NCI-H748 treated with DMSO at 0.1 percent for 48 hours (cell line): Measurements from ENCODE around the gene IL17RB.

Experiments used
- DNase-seq: peaks from one replicate; lab custom pipeline; 2025; lab: John Stamatoyannopoulos, UW

The IL17RB gene

GRCh38 chr3:53812434-53812833 lies 33.9 kb upstream of the IL17RB start:
- no peak for DNase-seq

- DNase-seq = no peak
Measured at GRCh38 chr3:53813229-53813628, 33.1 kb upstream of the IL17RB start.

GRCh38 chr3:53813876-53814275 lies 32.5 kb upstream of the IL17RB start:
- DNase-seq = no peak

- no peak for DNase-seq
Measured at GRCh38 chr3:53815067-53815466, 31.3 kb upstream of the IL17RB start.

- DNase-seq = no peak
Measured at GRCh38 chr3:53815651-53816050, 30.7 kb upstream of the IL17RB start.

GRCh38 chr3:53816425-53816824 lies 29.9 kb upstream of the IL17RB start:
- no peak for DNase-seq

- DNase-seq = no peak
Measured at GRCh38 chr3:53817211-53817610, 29.2 kb upstream of the IL17RB start.

- DNase-seq = no peak
Measured at GRCh38 chr3:53817809-53818208, 28.6 kb upstream of the IL17RB start.

GRCh38 chr3:53818221-53819162 lies 27.9 kb upstream of the IL17RB start:
- no peak for DNase-seq

- DNase-seq = no peak
Measured at GRCh38 chr3:53819163-53819868, 27.1 kb upstream of the IL17RB start.

- DNase-seq = no peak
Measured at GRCh38 chr3:53820084-53820483, 26.3 kb upstream of the IL17RB start.

GRCh38 chr3:53820756-53821580 lies 25.4 kb upstream of the IL17RB start:
- no peak for DNase-seq

- no peak for DNase-seq
Measured at GRCh38 chr3:53821631-53822121, 24.7 kb upstream of the IL17RB start.

GRCh38 chr3:53822331-53822741 lies 24.0 kb upstream of the IL17RB start:
- no peak for DNase-seq

- DNase-seq = no peak
Measured at GRCh38 chr3:53823026-53823955, 23.1 kb upstream of the IL17RB start.

GRCh38 chr3:53823956-53824657 lies 22.3 kb upstream of the IL17RB start:
- DNase-seq = no peak

- no peak for DNase-seq
Measured at GRCh38 chr3:53824795-53825194, 21.6 kb upstream of the IL17RB start.

GRCh38 chr3:53826048-53826447 lies 20.3 kb upstream of the IL17RB start:
- no peak for DNase-seq

GRCh38 chr3:53828581-53828980 lies 17.8 kb upstream of the IL17RB start:
- DNase-seq = no peak

GRCh38 chr3:53829605-53830004 lies 16.8 kb upstream of the IL17RB start:
- DNase-seq = no peak
